ENCODE results near the gene PDZRN4. TPM values are rescaled to one million over a fixed set of nuclear protein-coding genes. Genes with fewer than 3 reads are reported as not detected.

The PDZRN4 gene
- total RNA-seq, 4 donors from 2014 or later, result 2.1 to 10.6 (median 5.8) TPM

DNA sequence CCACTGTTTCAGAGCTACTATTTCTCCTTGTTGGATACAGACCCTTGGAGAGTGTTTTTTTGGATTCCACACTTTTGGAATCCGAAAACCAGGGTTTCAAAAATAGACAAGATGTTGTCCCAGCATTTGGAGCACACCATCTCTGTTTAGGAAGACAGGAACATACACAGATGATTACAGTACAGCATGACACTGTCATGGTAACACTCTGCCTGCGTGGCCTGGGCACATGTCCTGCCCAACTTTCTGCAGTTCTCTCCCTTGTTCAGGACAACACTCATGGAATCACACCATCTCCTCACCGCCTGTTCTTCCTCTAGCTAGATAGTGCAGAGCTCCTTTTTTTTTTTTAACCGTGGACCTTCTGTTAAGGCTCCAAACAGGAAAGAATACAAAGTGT is 369.2 kb downstream of the PDZRN4 start:
- Histone ChIP-seq H3K27me3 (no peaks in the 10 kb centered on the region), H3K27ac (no peak overlapping the region), H3K36me3 (no peaks in the 10 kb centered on the region), H3K4me1 (no peaks in the 10 kb centered on the region), H3K4me3 (no peak overlapping the region), H3K9me3 (no peaks in the 10 kb centered on the region)
- intact Hi-C loops (cut with DNase I; ENCODE audit: low total_unique reads), result no loop called here
- TF ChIP-seq POLR2A (IDR thresholded peaks at IDR 0.05), result no peak
- TF ChIP-seq, protein P1, sequence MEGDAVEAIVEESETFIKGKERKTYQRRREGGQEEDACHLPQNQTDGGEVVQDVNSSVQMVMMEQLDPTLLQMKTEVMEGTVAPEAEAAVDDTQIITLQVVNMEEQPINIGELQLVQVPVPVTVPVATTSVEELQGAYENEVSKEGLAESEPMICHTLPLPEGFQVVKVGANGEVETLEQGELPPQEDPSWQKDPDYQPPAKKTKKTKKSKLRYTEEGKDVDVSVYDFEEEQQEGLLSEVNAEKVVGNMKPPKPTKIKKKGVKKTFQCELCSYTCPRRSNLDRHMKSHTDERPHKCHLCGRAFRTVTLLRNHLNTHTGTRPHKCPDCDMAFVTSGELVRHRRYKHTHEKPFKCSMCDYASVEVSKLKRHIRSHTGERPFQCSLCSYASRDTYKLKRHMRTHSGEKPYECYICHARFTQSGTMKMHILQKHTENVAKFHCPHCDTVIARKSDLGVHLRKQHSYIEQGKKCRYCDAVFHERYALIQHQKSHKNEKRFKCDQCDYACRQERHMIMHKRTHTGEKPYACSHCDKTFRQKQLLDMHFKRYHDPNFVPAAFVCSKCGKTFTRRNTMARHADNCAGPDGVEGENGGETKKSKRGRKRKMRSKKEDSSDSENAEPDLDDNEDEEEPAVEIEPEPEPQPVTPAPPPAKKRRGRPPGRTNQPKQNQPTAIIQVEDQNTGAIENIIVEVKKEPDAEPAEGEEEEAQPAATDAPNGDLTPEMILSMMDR (IDR thresholded peaks at IDR 0.05), result no peak
- DNase-seq, result no peak

DNA sequence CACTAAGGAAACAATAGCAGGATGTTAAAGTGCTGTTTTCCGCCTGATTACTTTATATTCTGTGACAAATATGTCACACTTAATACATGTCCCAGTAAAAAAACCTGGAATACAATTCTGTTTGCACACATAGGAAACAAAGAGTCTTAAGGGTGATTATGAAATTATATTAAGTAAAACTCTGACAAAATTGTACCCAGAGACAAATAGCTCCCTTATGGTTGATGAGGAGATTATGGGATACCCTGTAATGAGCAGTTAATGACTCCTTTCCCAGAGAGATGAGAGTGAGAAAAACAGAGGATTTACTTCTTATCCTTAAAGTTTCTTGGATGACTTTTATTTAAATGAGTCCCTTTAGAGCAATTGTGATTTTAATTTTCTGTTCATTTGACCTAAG is 370.6 kb downstream of the PDZRN4 start:
- Histone ChIP-seq H3K4me1 (no peaks in the 10 kb centered on the region), H3K9me3 (no peaks in the 10 kb centered on the region), H3K36me3 (no peaks in the 10 kb centered on the region), H3K4me3 (no peak overlapping the region), H3K27ac (no peak overlapping the region), H3K27me3 (no peaks in the 10 kb centered on the region)
- no peak for TF ChIP-seq POLR2A (IDR thresholded peaks at IDR 0.05)
- TF ChIP-seq, protein P1 (IDR thresholded peaks at IDR 0.05), result no peak
- intact Hi-C loops (cut with DNase I; ENCODE audit: low total_unique reads), result no loop called here
- DNase-seq, result no peak

DNA sequence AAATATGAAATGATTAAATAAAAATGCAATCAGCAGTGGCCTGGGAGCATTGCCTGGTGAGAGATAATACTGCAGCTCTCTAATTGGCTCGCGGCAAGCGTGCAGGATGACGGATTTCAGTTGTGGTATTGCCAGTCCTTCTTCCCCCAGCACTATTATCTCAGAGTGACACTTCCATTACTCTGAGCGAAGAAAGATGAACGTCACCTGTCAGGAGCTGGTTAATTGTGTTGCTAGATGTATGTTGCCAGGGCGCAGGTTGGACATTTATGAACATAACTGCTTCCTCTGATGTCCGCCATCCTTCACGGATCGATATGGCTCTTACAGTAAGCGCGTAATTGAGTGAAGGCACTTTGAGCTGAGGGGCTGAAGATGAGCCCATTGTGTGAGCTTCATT is 374.9 kb downstream of the PDZRN4 start:
- intact Hi-C loops (cut with DNase I; ENCODE audit: low total_unique reads), result no loop called here
- TF ChIP-seq POLR2A (IDR thresholded peaks at IDR 0.05), result no peak
- TF ChIP-seq, protein P1 (IDR thresholded peaks at IDR 0.05), result no peak
- no peak overlapping the region for H3K4me3 ChIP-seq
- H3K36me3 ChIP-seq, result no peaks in the 10 kb centered on the region
- no peak for DNase-seq
- no peak overlapping the region for H3K27ac ChIP-seq
- no peaks in the 10 kb centered on the region for H3K27me3 ChIP-seq
- H3K4me1 ChIP-seq, result no peaks in the 10 kb centered on the region
- no peaks in the 10 kb centered on the region for H3K9me3 ChIP-seq

DNA sequence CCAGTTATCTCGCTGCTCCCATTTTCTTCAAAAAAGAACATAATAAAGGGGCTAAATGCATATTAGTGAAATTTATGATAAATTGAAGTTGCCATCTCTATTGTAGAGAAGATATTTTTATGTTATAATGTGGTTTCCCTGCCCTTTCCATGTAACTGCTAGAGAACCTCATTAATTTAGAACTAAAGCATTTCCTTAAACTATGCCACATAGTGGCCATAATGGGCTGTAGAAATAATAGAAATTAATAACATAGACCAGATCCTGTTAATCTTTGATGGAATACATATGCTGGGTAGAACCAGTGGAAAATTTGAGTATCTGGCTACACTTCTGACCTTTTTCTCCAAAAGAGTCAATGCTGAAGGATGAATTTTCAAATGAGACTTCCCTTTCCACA is 376.7 kb downstream of the PDZRN4 start:
- TF ChIP-seq POLR2A (IDR thresholded peaks at IDR 0.05), result no peak
- TF ChIP-seq, protein P1 (IDR thresholded peaks at IDR 0.05), result no peak
- intact Hi-C loops (cut with DNase I; ENCODE audit: low total_unique reads), result no loop called here
- Histone ChIP-seq H3K4me3 (no peak overlapping the region), H3K27ac (no peak overlapping the region), H3K9me3 (no peaks in the 10 kb centered on the region), H3K27me3 (no peaks in the 10 kb centered on the region), H3K4me1 (no peaks in the 10 kb centered on the region), H3K36me3 (no peaks in the 10 kb centered on the region)
- no peak for DNase-seq

DNA sequence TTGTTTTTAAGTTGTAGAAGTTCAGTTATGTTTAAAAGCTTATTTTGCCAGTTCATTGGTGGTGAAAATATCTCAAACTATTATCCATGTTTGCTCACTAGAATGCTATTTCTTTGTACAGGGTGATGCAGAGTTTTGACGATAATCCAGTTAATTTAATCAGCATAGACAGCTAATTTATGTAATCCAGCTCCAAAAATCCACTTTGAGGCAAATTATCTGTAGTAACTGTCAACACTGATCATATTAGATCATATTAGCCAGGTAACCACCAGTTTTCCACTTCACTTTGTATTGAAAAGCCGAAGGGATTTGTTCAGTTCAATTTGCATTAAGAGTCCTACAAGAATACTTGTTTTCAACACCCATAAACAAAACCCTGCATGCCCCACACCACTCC is 378.6 kb downstream of the PDZRN4 start:
- no peak for DNase-seq
- TF ChIP-seq, protein P1 (IDR thresholded peaks at IDR 0.05), result no peak
- TF ChIP-seq POLR2A (IDR thresholded peaks at IDR 0.05), result no peak
- H3K4me3 ChIP-seq, result no peak overlapping the region
- intact Hi-C loops (cut with DNase I; ENCODE audit: low total_unique reads), result no loop called here
- H3K27me3 ChIP-seq, result no peaks in the 10 kb centered on the region
- no peaks in the 10 kb centered on the region for H3K9me3 ChIP-seq
- no peaks in the 10 kb centered on the region for H3K36me3 ChIP-seq
- no peak overlapping the region for H3K27ac ChIP-seq
- no peaks in the 10 kb centered on the region for H3K4me1 ChIP-seq
